Astrocyte of the hippocampus (primary cell): ENCODE data around the gene ZHX3.

Experiments used
- DNase-seq: peaks from one replicate; pipeline ENCODE4 v3.0.0; 2011; ENCODE audit warnings: low read depth, low spot score

Gene ZHX3

GRCh38 chr20:41355598-41356203, 38.2 kb upstream of the ZHX3 start:
- no peak for DNase-seq

GRCh38 chr20:41355192-41355591, 37.7 kb upstream of the ZHX3 start:
- DNase-seq, result no peak

- DNase-seq, result no peak
These were observed 36.0 kb upstream of the ZHX3 start for GRCh38 chr20:41353530-41353929.

- DNase-seq, result no peak
These were observed 35.1 kb upstream of the ZHX3 start for GRCh38 chr20:41352666-41353065.

GRCh38 chr20:41352106-41352505, 34.6 kb upstream of the ZHX3 start:
- no peak for DNase-seq

- no peak for DNase-seq
These were observed 33.0 kb upstream of the ZHX3 start for GRCh38 chr20:41350408-41350962.

- DNase-seq, result no peak
These were observed 32.4 kb upstream of the ZHX3 start for GRCh38 chr20:41349943-41350342.

GRCh38 chr20:41349266-41349665, 31.7 kb upstream of the ZHX3 start:
- no peak for DNase-seq

GRCh38 chr20:41348430-41349172, 31.1 kb upstream of the ZHX3 start:
- DNase-seq, result no peak

GRCh38 chr20:41347523-41348429, 30.2 kb upstream of the ZHX3 start:
- no peak for DNase-seq

GRCh38 chr20:41345729-41346067, 28.2 kb upstream of the ZHX3 start:
- DNase-seq, result no peak

- DNase-seq, result no peak
These were observed 27.6 kb upstream of the ZHX3 start for GRCh38 chr20:41344938-41345728.

- DNase-seq, result no peak
These were observed 26.9 kb upstream of the ZHX3 start for GRCh38 chr20:41344477-41344876.

- DNase-seq, result no peak
These were observed 25.2 kb upstream of the ZHX3 start for GRCh38 chr20:41342474-41343464.

- peak; percentile 84 for DNase-seq
These were observed 23.0 kb upstream of the ZHX3 start, which contains the start of gene LPIN3 for GRCh38 chr20:41340327-41341055. LPIN3 (plus strand) TSS chr20:41340821; CDS start chr20:41345804, 4,983 bp downstream.

GRCh38 chr20:41339957-41340326, 22.4 kb upstream of the ZHX3 start:
- DNase-seq, result peak; percentile 84

- no peak for DNase-seq
These were observed 19.4 kb upstream of the ZHX3 start for GRCh38 chr20:41336711-41337492.

- no peak for DNase-seq
These were observed 18.1 kb upstream of the ZHX3 start for GRCh38 chr20:41335591-41335990.
